Activated naive CD4-positive, alpha-beta T cell treated with anti-CD3 and anti-CD28 coated beads, Interleukin-2, amount 10 ng/mL, durations not matched to agents 5 hours and 36 hours (primary cell): Measurements from ENCODE around the gene HOXC5. TPM values are rescaled to one million over a fixed set of nuclear protein-coding genes. Genes with fewer than 3 reads are reported as not detected.

Source experiments
- microRNA-seq: library from miRNA; unstranded; fragments of <30 nt; microRNA quantifications from one replicate; pipeline ENCODE4 v1.2.0, GENCODE V29; 2022; ENCODE audit warnings: borderline microRNAs expressed, borderline replicate concordance
- total RNA-seq, 2 experiments: library from RNA; stranded (reverse); gene quantifications; one replicate each; pipeline ENCODE4 v1.2.3, GENCODE V29; 2021

HOXC5 gene
- total RNA-seq: not detected

GRCh38 chr12:54032627-54033100, at the start of gene HOXC5:
Gene HOXC5 (plus strand): TSS chr12:54033050. CDS start chr12:54033123, 73 bp downstream.

GRCh38 chr12:53984901-53985691, 47.8 kb upstream of the HOXC5 start, which contains the start of gene HOXC10:
Gene HOXC10 (plus strand): TSS chr12:53985146. CDS start chr12:53985260, 114 bp downstream.

GRCh38 chr12:54000116-54001114, 32.4 kb upstream of the HOXC5 start, which contains the start of gene HOXC9:
Gene HOXC9 (plus strand): TSS chr12:54000161. CDS start chr12:54000189, 28 bp downstream.

GRCh38 chr12:54028314-54029201, 4.3 kb upstream of the HOXC5 start, which contains the start of gene HOXC6:
Gene HOXC6 (plus strand): TSS chr12:54028440. CDS start chr12:54028522, 82 bp downstream.

GRCh38 chr12:54053751-54054741, 21.2 kb downstream of the HOXC5 start, which contains the start of gene HOXC4:
Gene HOXC4 (plus strand): TSS chr12:54053835. CDS start chr12:54053923, 88 bp downstream.

Small RNA genes lying within 50 kb of the gene (microRNA-seq; reads per million reads assigned to microRNA genes)
- not detected for gene MIR196A2
- gene MIR615: not detected

Other genes starting within 250 kb of the HOXC5 start
- not detected for gene HOXC13, start 94.2 kb upstream of the HOXC5 start, total RNA-seq
- gene HOXC12, start 78.1 kb upstream of the HOXC5 start, total RNA-seq: not detected
- gene HOXC11, start 59.9 kb upstream of the HOXC5 start, total RNA-seq: not detected
- gene HOTAIR, start 58.1 kb upstream of the HOXC5 start, total RNA-seq: not detected
- not detected for gene HOXC10, start 47.9 kb upstream of the HOXC5 start, total RNA-seq
- not detected for gene HOXC9, start 32.9 kb upstream of the HOXC5 start, total RNA-seq
- not detected for gene HOXC8, start 24.1 kb upstream of the HOXC5 start, total RNA-seq
- not detected for gene HOXC6, start 4.6 kb upstream of the HOXC5 start, total RNA-seq
- under 1 TPM in 1 of 2 experiments, not detected in 1; 0.17 TPM for gene HOXC4, start 20.8 kb downstream of the HOXC5 start, total RNA-seq
- gene SMUG1, start 155.9 kb downstream of the HOXC5 start, total RNA-seq: 10 to 100 TPM; 24.1 to 25.0 TPM
- 100 to 1,000 TPM; 123 to 131 TPM for gene CBX5, start 247.1 kb downstream of the HOXC5 start, total RNA-seq
- gene HNRNPA1, start 247.7 kb downstream of the HOXC5 start, total RNA-seq: 1,000 to 10,000 TPM; 1,867 to 1,876 TPM